WTC11 (cell line): ENCODE measurements around the gene CARS1.

ENCODE experiments used
- CTCF ChIP-seq: fragments of 200-600 bp; IDR thresholded peaks from 2 replicates; pipeline ENCODE4 v1.8.0; 2022; ENCODE audit warnings: antibody characterized with exemption
- ELF4 ChIP-seq: sonication (generic); formaldehyde crosslinking; IDR thresholded peaks from 2 replicates; pipeline ENCODE4 v1.8.1; 2022; ENCODE audit warnings: low read depth, mild to moderate bottlenecking, moderate library complexity, missing genetic modification reagents
- JUN ChIP-seq: sonication (generic); formaldehyde crosslinking; IDR thresholded peaks from 2 replicates; pipeline ENCODE4 v1.8.0; 2023; ENCODE audit warnings: mild to moderate bottlenecking, missing genetic modification reagents
- PREB ChIP-seq: sonication (generic); formaldehyde crosslinking; IDR thresholded peaks from 2 replicates; pipeline ENCODE4 v1.8.1; 2022; ENCODE audit warnings: mild to moderate bottlenecking, missing genetic modification reagents, moderate library complexity, borderline replicate concordance
- ZBTB43 ChIP-seq: sonication (generic); formaldehyde crosslinking; IDR thresholded peaks from 2 replicates; pipeline ENCODE4 v1.8.1; 2023; ENCODE audit warnings: mild to moderate bottlenecking, missing genetic modification reagents

GRCh38 chr11:3049430-3050243 lies 7.6 kb downstream of the CARS1 start:
- TF ChIP-seq CTCF: no peak
- TF ChIP-seq ELF4 (CRISPR knock-in tag): no peak
- no peak for TF ChIP-seq JUN (CRISPR knock-in tag)
- TF ChIP-seq PREB: no peak
- no peak for TF ChIP-seq ZBTB43 (CRISPR knock-in tag)
